Parathyroid adenoma (tissue), 2 donors: ENCODE results near the gene GPRIN3.

Experiments
- H2AFZ ChIP-seq: fragments of 300-600 bp; sonication (generic); one replicate; pipeline ENCODE4 v1.7.0; 2017; ENCODE audit warnings: antibody characterized with exemption, mild to moderate bottlenecking
- H3K27ac ChIP-seq: fragments of 300-600 bp; sonication (generic); one replicate; pipeline ENCODE4 v1.7.0; 2017
- H3K27me3 ChIP-seq: fragments of 300-600 bp; sonication (generic); one replicate; pipeline ENCODE4 v1.7.0; 2017; ENCODE audit warnings: low read length; ENCODE audit not compliant: control insufficient read depth, insufficient read depth
- H3K36me3 ChIP-seq: fragments of 300-600 bp; sonication (generic); one replicate; pipeline ENCODE4 v1.7.0; 2017; ENCODE audit warnings: low read length; ENCODE audit not compliant: control insufficient read depth, insufficient read depth
- H3K4me1 ChIP-seq: fragments of 300-600 bp; sonication (generic); one replicate; pipeline ENCODE4 v1.7.0; 2017; ENCODE audit warnings: control low read depth
- H3K4me2 ChIP-seq: fragments of 300-600 bp; sonication (generic); one replicate; pipeline ENCODE4 v1.7.0; 2017; ENCODE audit warnings: low read length
- H3K4me3 ChIP-seq: fragments of 300-600 bp; sonication (generic); one replicate; pipeline ENCODE4 v1.7.0; 2017; ENCODE audit warnings: low read depth, low read length
- H3K79me2 ChIP-seq: fragments of 300-600 bp; sonication (generic); one replicate; pipeline ENCODE4 v1.7.0; 2017; ENCODE audit warnings: control low read depth
- H3K9ac ChIP-seq: fragments of 300-600 bp; sonication (generic); one replicate; pipeline ENCODE4 v1.7.0; 2017; ENCODE audit warnings: mild to moderate bottlenecking
- H3K9me3 ChIP-seq: fragments of 300-600 bp; sonication (generic); one replicate; pipeline ENCODE4 v1.7.0; 2017; ENCODE audit warnings: low read length; ENCODE audit not compliant: control insufficient read depth
- TF ChIP-seq, protein P1 (sequence below): fragments of 300-600 bp; sonication (generic); IDR thresholded peaks from one replicate; pipeline ENCODE4 v1.7.0; 2017; ENCODE audit warnings: antibody characterized with exemption, mild to moderate bottlenecking
- donor health status: primary hyperparathyroidism.

Gene GPRIN3

DNA sequence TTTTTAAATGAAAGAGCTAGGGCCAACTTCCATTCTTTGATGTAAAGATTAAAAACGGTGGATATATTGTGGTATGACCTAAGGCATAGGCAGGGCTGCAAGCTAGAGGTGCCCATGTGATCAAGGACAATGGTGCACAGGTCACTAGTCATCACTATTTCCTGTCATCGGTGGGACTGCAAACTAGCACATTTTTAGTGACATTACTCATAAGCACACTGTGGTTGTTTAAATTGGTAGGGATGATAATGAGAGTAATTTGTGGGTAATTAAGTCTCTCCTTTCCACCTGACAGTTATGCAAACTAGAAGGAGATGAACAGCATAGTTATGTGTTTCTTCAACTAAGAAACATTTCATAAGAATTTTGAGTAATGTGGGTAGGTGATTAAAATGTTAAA is 85.4 kb downstream of the GPRIN3 start:
- Histone ChIP-seq H3K79me2 (no peaks in the 10 kb centered on the region), H3K27ac (no peak overlapping the region), H3K4me3 (no peak overlapping the region), H3K9me3 (no peaks in the 10 kb centered on the region), H3K36me3 (no peaks in the 10 kb centered on the region), H2AFZ (no peak overlapping the region), H3K4me2 (no peak overlapping the region), H3K9ac (no peak overlapping the region), H3K27me3 (no peaks in the 10 kb centered on the region), H3K4me1 (no peaks in the 10 kb centered on the region)
- TF ChIP-seq, protein P1, sequence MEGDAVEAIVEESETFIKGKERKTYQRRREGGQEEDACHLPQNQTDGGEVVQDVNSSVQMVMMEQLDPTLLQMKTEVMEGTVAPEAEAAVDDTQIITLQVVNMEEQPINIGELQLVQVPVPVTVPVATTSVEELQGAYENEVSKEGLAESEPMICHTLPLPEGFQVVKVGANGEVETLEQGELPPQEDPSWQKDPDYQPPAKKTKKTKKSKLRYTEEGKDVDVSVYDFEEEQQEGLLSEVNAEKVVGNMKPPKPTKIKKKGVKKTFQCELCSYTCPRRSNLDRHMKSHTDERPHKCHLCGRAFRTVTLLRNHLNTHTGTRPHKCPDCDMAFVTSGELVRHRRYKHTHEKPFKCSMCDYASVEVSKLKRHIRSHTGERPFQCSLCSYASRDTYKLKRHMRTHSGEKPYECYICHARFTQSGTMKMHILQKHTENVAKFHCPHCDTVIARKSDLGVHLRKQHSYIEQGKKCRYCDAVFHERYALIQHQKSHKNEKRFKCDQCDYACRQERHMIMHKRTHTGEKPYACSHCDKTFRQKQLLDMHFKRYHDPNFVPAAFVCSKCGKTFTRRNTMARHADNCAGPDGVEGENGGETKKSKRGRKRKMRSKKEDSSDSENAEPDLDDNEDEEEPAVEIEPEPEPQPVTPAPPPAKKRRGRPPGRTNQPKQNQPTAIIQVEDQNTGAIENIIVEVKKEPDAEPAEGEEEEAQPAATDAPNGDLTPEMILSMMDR, result no peak

DNA sequence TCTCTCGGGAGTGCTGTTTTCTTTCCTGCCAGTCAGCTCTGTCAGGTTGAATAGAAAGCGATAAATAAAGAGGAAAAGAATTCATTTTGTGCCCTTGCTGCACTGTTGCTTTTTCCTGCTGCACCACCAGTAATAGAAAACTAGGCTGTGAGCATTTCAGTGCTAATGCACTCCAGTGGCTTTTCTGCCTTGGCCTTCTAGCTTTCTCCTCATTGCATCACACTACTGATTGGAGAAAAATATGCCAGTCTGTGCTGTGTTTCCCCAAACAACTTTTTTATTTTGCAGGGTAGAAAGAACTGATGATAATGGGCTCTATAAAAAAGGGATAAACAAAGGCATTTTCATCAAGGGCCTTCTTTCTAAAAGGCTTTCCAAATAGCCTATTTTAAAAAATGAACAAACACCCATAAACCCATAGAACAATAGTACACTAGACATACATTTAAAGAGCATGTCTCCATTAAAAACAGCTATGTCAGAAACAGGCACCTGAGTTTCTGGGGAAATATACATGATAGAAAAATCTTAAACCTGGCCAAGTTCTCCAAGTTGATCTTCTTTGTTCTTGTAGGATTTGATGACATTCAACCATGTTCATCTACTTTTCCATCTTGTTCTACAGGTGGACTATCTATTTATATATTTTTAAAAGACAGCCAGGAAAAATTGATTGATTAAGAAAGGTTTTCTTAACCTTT is 86.3 kb downstream of the GPRIN3 start:
- Histone ChIP-seq H3K27ac (no peak overlapping the region), H3K9me3 (no peaks in the 10 kb centered on the region)

DNA sequence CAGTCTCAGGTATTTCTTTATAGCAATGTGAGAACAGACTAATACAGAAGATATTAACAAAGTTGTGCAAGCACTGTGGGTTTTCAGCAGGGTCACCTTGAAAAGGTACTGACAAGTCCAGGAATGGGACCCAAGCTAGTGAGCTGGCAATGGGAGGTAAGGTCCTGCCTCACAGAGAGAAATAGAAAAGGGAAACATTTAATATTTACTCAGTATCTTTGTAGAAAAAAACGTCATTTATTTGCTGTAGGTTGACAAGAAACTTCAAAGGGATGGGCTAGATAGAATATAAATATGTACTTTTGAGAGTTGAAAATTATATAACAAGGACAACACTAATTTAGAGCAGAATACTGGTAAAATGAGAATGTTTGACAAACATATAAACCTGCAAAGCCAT is 89.0 kb downstream of the GPRIN3 start:
- no peaks in the 10 kb centered on the region for H3K36me3 ChIP-seq
- H3K4me3 ChIP-seq, result no peak overlapping the region
- TF ChIP-seq, protein P1, result no peak
- H3K27ac ChIP-seq, result no peak overlapping the region
- no peaks in the 10 kb centered on the region for H3K27me3 ChIP-seq
- no peak overlapping the region for H3K4me2 ChIP-seq
- no peak overlapping the region for H2AFZ ChIP-seq
- H3K79me2 ChIP-seq, result no peaks in the 10 kb centered on the region
- no peak overlapping the region for H3K9ac ChIP-seq
- H3K9me3 ChIP-seq, result no peaks in the 10 kb centered on the region
- H3K4me1 ChIP-seq, result no peaks in the 10 kb centered on the region

More for the DNA sequence above, 86.3 kb downstream of the GPRIN3 start:
- no peaks in the 10 kb centered on the region for H3K4me1 ChIP-seq
- no peaks in the 10 kb centered on the region for H3K36me3 ChIP-seq
- H3K4me3 ChIP-seq, result no peak overlapping the region
- TF ChIP-seq, protein P1, result no peak
- H3K9ac ChIP-seq, result no peak overlapping the region
- H3K27me3 ChIP-seq, result no peaks in the 10 kb centered on the region
- H3K4me2 ChIP-seq, result no peak overlapping the region
- H3K79me2 ChIP-seq, result no peaks in the 10 kb centered on the region
- no peak overlapping the region for H2AFZ ChIP-seq

DNA sequence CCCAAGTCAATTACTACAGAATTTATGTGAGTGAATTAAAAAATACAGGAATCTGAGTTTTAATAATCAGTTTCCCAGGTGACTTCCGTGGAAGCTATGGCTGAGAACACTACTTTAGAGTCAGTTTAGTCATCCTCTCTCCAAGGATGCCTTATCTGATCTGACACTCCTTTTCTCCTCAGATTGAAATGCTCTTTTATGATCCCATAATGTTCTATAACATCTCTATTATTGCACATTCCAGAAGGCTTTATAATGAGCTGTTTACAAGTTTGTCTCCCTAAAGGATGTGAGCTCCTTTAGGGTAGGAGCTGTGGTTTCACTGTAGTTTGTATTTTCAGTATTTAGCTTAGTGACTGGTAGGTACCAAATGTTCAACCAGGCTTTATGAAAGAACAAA is 90.0 kb downstream of the GPRIN3 start:
- TF ChIP-seq, protein P1, result no peak
- Histone ChIP-seq H3K9me3 (no peaks in the 10 kb centered on the region), H3K4me1 (no peaks in the 10 kb centered on the region), H3K79me2 (no peaks in the 10 kb centered on the region), H3K36me3 (no peaks in the 10 kb centered on the region), H3K27me3 (no peaks in the 10 kb centered on the region), H3K27ac (no peak overlapping the region), H3K4me3 (no peak overlapping the region), H3K4me2 (no peak overlapping the region), H3K9ac (no peak overlapping the region), H2AFZ (no peak overlapping the region)

DNA sequence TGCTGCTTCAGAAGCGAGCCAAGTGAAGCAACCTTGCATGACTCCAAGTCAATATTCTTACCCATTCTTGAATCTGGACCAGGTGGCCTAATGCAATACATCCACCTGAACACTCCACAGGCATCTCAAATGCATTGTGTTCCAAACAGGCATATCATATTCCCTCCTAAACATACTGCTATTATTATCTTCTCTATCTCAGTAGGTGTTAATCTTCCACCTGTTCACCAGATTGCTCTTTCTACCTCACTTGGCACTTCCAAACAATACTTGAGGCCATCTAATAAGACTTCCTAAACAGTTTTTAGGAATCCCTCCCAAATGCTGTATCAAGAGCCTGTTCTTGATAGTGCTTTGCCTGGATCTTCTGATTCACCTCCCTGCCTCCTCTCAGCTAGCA is 90.7 kb downstream of the GPRIN3 start:
- TF ChIP-seq, protein P1, result no peak
- no peaks in the 10 kb centered on the region for H3K27me3 ChIP-seq

More for the DNA sequence above, 90.7 kb downstream of the GPRIN3 start:
- Histone ChIP-seq H3K4me3 (no peak overlapping the region), H3K9me3 (no peaks in the 10 kb centered on the region), H3K4me2 (no peak overlapping the region), H3K4me1 (no peaks in the 10 kb centered on the region), H3K79me2 (no peaks in the 10 kb centered on the region), H3K36me3 (no peaks in the 10 kb centered on the region), H3K9ac (no peak overlapping the region), H3K27ac (no peak overlapping the region), H2AFZ (no peak overlapping the region)
